ENCODE data around the gene LPO.

LPO gene

DNA sequence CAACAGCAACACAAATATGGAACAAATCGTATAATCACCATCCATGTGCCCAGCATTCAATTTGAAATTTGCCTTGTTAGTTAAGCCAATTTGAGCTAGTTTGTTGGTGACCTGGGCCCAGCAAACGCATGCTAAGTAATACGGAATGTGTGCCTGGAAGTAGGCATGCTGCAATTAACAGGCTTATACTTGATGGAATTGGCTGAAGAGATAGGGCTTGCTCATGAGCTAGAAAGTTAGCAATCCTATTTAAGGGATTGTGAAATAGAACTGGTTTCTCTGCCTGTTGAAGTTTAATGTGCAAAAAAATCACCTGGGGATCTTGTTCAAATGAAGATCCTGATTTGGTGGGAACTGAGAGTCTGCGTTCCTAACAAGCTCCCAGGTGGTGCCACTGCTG is 8.5 kb upstream of the LPO start:
- DNase-seq: no peak

DNA sequence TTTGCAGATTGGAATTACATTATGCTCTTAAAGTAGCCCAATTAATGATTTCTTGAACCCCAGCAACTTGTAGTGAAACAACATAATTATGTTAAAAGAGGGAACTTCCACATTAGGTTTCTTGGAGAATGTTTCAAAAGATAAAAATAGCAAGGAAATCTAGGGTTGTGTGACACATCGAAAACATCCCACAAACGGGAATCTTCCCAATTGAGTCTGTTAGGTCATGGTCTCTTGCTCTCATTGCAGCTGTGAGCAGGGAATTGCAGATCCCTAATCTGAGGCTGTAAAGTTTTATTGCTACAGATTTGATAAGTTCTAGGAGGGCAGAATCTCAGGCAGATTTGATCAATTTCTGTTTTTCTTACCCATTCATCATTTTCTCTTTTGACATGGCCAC is 6.7 kb upstream of the LPO start:
- no peak for DNase-seq

DNA sequence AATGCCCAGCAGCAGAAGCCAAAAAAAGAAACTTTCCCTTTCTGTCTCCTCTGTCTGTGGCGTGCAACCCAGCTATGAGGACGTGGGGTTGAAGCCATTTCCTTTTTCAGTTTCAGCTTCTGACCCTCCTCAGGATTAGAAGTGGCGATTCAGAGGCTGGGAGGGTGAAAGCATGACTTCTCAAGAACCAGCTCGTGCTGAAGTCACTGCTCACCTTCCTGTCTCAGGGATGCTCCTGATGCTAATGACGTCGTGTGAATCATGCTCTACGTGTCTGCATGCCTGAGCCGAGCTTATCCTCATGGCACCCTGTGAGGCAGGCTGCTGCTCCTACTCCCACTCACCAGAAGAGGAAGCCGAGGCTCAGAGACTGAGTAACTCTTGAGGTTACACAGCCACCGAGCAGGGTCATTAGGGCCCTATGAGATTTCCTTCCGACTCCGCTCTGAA is 5.7 kb upstream of the LPO start:
- DNase-seq: no peak

DNA sequence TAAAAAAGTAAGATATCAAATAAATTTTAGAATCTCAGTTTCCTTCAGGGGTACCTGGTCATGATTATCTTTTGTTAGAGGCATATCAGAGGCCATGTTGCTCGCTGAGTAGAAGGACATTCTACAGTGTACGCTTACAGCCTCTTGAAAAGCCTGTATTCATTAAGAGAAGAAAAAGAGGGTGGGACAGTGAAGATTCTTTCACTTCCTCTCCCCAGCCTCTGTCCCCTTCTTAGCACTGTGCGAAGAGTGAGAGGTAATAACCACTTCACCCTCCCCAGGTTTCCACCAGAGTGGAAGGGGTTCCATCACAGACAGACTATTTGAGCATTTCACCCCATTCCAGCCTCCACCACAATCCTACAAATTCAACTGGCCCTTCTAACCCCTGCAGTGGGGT is 4.8 kb upstream of the LPO start:
- DNase-seq: no peak

DNA sequence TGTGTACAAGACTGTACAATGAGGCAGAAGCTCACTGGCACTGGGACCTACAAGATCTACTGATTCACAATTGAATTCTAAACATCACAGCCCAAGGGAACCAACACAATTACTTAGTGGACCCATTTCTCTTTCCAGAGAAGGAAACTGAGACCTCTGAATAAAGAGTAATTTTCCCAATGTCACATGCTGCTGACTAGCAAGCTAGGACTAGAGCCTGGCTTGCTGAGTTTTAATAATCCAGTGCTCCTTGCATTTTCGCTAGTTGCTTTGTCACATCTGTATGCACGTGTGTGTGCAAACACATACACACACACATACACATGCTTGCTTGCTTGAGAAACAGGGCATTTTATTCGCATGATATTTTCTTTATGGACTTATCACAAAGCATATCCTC is 3.9 kb upstream of the LPO start:
- no peak for DNase-seq

DNA sequence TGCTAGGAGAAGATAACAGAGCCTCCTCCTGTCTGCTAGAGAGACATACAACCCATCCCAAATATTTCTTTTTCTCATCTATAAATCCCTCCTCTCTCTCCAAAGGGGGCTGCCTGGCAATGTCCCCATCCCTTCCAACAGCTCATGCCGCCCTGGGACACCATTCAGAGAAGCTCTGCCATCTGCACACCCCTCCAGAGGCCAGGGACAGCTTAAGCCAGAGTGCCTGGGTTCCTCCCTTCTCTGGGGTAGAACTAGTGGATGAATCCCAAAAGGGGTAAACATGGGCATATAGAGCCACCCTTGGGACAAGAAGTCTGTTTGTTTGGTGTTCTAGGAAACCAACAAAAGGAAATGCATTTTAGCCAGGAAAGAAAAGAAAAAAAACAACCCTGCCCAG is 2.6 kb upstream of the LPO start:
- DNase-seq: no peak

DNA sequence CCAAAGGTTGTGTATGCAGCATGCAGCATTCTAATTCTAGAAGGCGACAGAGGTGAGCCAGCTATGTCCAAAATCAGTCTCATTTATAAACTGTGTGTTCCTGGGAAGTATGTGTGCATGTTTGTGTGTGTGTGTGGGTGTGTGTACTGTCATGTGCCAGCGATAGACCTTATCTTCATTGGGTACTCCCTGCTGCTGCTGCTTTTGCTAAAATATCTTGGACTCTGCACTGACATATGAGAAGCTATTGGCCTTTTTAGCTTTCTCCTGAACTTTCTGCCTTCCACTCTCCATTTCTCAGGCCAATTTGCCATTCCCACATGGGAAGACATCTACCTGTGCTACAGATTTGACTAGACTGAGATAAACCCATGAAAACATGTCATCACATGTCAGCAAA is 2.0 kb upstream of the LPO start:
- no peak for DNase-seq

DNA sequence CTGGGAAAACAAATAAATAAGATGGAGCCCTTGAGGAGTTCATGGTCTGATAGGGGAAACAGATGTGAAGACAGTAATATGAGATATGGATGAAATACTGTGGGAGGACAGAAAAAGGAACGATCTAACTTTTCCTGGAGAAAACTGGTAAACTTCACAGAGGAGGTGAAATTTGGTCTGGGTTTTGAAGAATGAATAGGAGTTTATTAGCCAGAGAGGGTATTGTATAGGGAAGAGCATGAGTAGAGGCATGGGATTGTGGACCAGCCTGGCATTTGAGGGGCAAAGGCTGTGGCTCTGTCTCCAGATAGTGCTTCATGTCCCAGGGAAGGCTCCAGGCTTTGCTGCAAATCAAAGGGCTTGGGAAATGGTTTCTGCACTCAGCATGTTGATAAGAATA is 1.6 kb downstream of the LPO start:
- DNase-seq: no peak

DNA sequence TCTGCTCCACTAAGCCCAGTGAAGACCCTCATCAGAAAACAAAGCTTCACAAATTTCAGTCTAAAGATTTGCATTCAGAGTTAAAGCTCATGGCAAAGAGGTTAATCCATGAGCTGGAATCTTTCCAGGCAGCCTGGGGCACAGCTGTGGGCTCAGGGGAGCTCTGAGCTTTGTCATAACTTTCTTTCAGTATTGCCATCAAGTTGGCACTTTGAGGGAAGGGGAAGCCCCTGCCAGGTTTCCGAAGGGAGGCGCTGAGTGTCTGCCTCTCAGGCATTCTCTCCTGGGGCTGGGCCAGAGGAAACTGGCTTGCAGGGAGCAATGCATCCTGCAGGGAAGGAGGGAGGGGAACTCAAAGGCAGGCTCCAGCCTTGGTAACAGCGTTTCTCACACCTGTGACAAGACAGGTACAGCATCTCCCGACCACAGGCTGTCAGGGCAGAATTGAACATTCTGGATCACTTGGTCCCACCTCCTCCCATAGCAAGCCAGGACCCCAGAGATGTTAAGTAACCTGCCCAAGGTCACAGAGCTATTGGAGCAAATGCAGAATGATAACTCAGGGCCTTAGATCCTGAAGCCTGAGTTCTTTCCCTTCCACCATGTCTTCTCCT is 3.9 kb downstream of the LPO start:
- no peak for DNase-seq

DNA sequence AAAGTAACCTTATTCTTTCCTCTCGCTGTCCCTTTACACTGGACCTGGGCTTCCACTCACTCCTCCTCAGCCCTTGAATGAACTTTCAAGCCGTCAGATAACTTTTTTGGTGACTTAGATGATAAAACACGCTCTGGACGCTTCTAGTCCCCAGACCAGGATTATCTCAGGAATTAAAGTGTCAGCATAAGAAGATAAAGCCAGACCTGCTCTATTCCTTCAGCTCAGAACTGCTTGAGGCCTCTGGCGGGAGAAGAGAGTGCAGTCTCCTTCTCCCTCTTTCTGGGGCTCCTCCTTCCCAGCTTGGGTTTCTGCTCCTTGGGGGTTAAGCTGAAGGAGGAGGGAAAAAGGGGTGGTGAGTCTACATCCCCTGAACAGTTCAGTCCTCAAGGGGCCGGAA is 6.6 kb downstream of the LPO start:
- no peak for DNase-seq

DNA sequence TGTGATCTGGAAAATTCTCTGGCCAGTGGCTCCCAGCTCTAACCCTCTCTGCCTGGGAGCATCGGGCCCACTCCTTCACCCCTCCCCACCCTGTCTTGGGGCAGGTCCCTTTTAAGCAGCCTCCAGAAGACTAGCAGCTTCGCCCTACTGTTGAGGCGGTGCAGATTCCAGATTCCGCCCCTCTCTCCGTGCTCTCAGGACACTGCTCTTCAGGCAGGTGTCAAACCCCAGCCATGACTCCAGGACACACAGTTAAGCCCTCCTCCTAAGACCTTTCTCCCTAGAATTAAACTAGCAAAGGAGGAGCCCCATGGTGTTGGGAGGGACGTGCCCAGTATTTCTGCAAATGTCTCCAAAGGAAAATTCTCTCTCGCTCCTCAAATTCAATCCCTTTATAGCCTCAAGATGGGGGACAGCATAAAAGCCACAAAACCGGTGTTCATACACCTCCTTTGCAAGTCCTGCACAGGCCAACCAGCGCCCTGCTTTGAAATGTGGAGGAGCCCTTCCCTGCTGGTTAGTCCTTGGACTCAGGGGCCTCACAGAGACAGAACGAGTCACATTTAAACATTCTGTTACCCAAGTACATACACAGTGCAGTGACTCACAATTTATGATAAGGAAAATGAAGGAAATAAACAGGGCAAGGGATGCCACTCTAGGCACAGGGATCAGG is 7.2 kb downstream of the LPO start:
- no peak for DNase-seq

DNA sequence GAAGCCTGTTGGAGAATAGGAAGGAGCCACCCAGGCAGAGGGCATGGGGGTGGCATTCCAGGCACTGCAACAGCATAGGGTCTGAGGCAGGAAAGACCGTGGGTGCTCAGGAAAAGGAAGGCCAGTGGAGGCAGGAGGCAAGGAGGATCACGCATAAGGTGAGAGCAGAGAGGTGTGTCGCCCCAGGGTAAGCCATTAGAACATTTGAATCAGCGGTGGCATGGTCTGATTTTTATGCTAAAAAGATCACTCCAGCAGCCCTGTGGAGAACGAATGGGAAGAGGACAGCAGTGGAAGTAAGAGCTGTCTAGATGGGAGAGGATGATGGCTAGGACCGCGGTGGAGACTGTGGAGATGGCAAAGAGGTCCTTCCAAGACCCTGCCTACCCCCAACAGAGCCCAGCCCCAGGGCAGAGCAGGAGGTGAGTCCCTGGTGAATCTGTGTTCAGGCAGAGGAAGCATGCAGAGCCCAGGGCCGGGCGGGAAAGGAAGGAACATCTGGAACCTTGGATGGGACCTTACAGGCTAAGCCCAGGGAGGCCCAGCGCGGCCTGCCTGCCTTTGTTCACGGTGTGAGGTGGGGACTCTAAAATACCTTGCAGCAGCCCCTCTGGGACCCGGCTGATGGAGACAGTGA is 7.8 kb downstream of the LPO start:
- DNase-seq: no peak

DNA sequence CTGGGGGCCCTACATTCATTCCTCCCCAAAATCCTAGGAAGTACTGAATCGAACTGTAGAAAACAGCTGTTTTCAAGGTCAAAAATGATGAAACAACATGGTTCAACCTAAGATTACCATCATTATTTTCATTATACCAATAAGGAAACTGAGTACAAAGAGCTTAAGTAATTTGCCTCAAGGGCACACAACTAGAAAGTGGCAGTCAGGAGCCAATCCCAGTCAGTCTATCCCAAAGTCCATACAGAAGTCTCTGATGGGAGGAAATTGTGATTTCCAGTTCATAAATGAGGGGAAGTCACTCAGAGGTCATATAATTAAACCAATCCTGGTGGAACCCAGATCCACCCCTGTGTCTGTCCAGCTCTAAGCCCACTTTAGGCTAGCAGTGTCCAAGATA is 8.4 kb downstream of the LPO start:
- no peak for DNase-seq

DNA sequence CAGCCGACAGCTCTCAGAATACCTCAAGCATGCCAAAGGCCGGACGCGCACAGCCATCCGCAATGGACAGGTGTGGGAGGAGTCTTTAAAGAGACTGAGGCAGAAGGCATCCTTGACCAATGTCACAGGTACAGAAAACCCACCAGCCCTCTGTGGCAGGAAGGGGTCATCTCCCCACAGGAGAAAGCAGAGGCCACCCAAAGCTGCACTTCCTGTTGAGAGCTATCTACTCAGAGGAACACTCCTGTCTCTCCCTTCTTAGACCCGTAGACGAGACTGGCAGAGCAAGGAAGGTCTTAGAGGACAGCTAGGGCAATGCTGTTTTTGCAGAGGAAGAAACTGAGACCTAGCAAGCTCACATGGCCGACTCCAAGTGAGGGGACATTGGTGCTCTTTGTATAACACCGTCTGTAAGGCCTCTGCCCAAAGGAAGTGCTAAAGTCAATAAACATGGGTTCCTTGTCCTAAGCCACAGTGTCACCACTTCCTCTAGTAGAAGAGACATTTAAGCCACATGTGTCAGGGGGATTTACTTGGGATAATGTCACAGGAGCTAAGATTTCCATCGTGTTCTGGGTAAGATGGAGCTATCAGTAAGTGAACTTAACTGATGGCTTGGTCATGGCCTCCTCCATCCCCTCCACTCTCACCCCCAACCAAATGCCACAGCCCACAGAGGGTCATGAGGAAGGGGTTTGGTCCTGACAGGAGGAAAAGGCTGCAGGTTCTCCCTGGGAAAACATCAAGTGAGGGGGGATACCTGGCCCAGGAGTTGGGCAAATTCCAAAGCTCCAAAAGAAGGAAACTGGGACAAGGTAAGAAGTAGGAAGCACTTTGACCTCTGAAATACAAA is 9.4 kb downstream of the LPO start:
- no peak for DNase-seq

DNA sequence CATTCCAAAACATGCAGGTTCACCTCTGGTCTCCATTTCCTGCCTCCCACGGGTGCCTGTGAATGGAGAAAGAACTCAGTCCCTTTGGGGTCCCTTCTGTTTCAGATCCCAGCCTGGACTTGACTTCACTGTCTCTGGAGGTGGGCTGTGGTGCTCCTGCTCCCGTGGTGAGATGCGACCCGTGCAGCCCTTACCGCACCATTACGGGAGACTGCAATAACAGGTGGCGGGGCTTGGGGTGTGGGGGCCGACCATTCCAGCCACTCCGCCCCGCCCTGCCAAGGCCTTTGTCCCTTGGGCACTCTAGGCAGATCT is 10.5 kb downstream of the LPO start:
- no peak for DNase-seq

DNA sequence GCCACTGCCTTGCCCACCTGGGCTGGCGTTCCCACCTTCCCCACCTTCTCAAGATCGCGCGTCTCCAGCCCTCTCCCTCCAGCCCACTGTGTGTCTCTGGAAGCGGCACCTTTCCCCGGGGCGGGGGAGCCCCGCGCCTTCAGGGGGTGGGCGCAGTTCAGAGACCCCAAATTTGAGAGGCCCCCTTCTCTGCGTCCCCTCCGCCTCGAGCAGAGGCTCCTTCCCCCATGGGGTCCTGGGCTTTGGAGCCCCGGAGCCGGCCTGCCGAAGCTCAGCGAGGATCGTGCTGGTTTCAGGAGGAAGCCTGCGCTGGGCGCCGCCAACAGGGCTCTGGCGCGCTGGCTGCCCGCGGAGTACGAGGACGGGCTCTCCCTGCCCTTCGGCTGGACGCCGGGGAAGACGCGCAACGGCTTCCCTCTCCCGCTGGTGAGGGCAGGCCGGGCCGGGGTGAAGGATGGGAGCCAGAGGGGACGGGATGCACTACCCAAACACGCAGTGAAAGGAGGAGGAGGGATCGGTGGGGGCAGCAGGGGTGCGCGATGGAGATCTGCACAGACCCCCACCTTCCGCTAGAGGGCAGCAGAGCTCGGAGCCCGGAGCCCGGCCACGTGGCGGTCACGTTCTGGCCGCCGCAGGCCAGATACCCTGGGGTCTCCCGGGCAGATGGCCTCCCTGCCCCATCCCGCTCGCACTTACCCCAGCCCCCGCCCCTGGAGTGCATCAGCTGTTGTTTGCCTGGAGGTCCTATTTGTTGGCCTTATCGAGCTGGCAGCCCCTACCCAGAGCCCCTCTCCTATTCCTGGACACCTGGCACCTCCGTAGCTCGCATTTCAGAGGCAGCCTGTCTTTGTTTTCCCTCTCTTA is 11.1 kb downstream of the LPO start:
- DNase-seq: no peak

DNA sequence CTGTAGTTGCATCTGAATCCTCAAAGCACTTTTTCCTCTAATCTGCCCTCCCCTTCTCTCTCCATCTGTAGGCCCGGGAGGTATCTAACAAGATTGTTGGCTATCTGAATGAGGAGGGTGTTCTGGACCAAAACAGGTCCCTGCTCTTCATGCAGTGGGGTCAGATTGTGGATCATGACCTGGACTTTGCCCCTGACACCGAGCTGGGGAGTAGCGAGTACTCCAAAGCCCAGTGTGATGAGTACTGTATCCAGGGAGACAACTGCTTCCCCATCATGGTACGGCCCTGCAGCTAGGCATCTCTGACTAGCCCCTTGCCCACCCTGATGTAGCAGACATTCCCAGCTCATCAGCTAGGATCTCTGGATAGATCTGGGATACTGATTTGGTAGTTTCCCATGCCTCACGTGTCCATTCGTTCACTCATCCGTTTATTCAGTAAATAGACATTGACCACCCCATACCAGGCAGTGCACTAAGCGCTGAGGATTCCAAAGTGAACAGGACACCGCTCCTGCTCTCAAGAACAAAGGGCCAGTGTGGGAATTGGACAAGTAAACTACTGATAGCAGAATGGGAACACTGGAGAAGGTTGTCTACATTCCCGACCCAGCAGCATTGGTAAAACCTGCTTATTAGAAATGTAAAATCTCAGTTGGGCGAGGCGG is 12.1 kb downstream of the LPO start:
- no peak for DNase-seq

DNA sequence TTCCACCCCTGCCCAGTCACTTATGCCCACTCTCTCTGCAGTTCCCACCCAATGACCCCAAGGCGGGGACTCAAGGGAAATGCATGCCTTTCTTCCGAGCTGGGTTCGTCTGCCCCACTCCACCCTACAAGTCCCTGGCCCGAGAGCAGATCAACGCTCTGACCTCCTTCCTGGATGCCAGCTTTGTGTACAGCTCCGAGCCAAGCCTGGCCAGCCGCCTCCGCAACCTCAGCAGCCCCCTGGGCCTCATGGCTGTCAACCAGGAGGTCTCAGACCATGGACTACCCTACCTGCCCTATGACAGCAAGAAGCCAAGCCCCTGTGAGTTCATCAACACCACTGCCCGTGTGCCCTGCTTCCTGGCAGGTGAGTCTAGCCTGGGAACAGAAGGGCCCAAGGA is 13.8 kb downstream of the LPO start:
- DNase-seq: no peak

DNA sequence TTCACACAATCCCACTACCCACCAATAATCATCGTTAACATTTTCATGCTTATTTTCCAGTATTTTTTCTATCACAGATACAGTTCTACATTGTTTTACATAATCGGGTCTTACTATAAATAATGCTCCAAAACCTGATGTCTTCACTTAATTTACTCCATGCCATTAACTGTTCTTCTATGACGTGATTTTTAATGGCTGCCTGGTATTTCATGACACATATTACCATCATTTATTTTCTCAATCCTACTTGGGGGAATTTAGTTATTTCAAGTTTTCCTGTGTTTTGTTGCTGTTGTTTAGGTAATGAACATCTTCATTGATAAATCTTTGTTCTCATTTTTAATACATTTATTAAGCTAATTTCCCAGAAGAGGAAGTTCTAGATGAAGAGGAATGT is 14.7 kb downstream of the LPO start:
- no peak for DNase-seq

DNA sequence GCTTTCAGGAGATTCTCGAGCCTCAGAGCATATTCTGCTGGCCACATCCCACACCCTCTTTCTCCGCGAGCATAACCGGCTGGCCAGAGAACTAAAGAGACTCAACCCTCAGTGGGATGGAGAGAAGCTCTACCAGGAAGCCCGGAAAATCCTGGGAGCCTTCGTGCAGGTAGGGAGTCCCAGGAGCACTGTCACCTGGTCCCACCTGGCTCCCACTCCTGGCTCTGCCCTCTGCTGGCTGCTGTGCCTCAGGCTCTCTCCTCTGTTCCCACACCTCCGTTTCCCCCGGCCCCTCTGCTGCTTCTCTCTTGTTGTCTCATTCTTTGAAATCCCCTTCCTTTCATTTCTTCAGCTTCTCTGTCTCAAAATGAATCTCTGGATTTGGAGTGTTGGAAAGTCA is 16.4 kb downstream of the LPO start:
- DNase-seq: no peak

DNA sequence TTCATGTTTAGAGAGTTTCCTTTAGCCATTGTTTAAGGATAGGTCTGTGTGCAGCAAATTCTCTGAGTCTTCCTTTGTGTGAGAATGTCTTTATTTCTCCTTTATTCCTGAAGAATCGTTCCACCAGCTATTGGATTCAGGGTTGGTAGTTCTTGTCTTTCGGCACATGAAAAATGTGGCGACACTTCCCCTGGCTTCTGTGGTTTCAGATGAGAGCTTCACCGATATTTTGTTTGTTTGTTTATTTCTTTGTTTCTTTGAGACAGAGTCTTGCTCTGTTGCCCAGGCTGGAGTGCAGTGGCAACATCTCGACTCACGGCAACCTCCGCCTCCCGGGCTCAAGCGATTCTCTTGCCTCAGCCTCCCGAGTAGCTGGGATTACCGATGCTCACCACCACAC is 23.8 kb downstream of the LPO start:
- no peak for DNase-seq

DNA sequence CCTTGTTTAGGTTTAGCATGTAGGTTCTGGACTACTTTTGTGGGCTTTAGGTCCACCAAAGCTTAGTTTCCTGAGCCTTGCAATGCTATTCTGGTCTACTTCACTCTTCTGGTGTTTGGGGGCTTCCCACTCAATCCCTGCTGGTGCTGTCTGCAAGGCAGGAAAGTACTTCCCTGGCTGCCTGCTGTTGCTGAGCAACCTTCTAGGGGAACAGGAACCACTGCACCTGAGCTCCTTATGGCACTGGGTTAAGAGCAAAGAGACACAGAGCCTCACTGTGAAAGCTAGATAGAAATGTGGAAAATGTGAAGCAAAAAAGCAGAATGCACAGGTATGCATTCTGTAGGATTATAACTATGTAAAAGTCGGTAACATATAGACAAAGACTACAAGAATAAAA is 25.4 kb downstream of the LPO start:
- no peak for DNase-seq

Data from NCI-H1436 treated with DMSO at 0.1 percent for 48 hours (cell line).